GM18867 (cell line): ENCODE measurements around the gene TRMT2B.
"Not testable (repeated sequence)": the region's sequence is repeated elsewhere in the genome, so short reads cannot be mapped to it uniquely, and the experiment has no call there.

Experiments
- ATAC-seq: cut with Tn5 transposase; IDR thresholded peaks from one replicate; pipeline ENCODE4 v1.9.1; 2021; ENCODE audit warnings: mild to moderate bottlenecking, moderate library complexity; ENCODE audit not compliant: unreplicated experiment

TRMT2B gene

DNA sequence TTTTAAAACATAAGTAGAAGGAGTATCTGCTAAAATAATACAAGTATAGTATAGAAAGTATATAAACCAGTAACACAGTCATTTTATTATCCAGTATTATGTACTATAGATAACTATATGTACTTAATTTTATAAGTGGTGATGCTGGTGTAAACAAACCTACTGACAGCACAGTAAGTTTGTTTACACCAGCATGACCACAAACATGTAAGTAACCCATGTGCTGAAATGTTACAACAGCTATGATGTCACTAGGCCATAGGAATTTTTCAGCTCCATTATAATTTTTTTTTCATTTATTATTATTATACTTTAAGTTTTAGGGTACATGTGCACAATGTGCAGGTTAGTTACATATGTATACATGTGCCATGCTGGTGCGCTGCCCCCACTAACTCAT lies 39.9 kb downstream of the TRMT2B start:
- ATAC-seq = not testable (repeated sequence)

DNA sequence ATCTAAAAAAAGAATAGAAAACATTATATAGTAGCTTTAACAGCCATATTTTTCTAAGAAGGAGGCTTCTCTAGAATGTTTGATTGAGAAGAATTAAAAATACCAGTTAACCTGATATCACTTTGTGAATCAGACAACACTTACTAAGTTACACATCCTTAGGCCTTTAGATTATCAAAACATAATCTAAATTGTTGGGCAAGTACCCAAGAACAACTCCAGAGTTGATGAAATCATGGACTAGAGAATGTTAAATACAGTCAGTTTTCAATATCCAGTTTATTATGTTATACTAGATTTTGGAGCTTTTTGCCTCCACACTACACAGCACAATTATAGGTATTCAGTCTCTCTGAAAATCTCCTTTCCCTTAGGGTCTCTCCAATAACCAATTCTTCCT lies 42.8 kb downstream of the TRMT2B start:
- ATAC-seq = no peak

DNA sequence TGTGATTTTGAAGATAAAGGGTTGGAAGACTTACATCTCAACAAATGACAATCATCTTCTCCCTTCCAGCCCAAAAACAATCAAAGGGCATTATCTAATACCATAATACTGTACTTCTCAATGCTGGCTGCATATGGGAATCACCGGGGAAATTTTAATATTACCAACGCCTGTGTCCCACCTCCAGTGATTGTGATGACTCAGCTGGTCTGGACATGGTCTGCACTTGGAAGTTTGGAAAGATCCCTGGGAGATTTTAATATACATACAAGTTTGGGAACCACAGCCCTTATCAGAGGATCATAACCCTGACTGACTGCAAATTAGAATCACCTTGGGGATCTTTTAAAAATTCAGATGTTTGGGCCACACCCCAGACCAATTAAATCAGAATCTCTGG lies 52.5 kb downstream of the TRMT2B start:
- ATAC-seq = no peak

DNA sequence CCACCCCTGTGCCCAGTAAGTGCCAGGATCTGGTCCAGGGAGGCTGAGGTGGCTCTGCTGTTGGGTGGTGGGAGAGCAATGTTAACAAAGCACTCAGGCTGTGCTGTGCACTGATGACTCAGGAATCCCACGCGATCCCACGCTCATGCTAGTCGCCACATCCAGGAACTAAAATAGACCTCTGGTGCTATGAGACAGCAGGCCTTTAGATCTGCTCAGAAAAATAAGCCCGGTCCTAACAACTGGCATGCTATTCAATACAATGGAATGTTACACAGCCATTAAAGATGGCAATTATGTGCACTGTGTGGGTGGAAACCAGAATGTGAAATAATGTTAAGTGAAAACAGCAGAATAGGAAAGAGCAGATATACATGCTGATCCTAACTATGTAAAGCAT lies 56.4 kb downstream of the TRMT2B start:
- ATAC-seq = no peak

DNA sequence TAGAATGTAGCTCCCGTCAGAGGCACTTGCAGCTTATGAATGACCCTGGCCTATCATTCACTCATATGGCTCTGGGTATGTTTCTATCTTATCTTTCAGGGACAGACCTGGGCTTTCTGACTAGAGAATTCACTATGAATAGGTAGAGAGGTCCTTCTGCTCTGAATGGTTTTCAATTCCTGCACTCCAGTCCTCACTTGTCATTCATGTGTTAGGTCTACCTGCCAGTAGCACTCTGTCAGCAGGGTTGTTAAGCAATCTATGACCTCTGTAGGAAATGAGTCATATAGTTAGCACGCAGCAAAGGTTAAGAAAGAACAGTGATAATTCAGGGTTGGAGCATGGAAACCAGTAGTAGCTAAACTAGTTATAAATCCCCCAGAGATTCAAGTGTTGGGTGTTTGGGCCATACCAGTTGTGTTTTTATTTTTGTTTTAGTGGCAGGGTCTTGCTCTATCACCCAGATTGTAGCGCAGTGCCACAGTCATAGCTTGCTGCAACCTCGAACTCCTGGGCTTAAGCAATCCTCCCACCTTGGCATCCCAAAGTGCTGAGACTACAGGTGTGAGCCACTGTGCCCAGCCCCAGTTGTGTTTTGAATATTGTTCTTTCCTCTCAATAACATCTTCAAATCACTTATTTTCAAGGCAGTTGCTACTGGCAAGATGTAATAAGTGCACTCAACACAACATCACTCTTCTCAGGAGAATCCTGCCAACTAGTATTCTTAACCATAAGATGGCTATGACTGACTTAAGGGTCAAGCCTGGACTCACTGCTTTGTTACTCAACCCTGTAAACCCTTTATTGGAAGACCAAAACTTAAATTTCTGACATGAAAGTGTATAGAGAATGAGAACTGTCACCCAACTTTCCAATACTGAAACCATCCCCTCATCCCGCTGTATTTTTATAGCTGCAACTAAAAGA lies 57.3 kb downstream of the TRMT2B start:
- ATAC-seq = peak; percentile 94

DNA sequence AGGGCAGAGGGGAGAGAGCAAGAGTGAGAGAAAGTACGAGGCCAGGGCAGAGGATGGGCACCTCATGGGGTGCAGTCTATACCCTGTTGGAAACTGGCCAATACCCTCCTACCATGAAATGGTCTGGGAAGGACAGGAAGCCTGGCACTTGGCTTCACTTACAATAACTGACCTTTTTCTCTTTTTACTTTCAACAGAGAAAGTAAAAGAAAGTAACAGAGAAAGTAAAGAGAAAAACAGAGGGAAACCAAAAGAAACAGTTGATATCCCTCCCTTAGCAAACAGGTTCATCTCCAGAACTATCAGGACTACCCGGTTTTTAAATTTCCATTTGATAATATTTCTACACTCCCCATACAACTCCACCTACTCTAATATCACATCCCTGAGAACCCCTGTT lies 61.8 kb downstream of the TRMT2B start:
- ATAC-seq = no peak

DNA sequence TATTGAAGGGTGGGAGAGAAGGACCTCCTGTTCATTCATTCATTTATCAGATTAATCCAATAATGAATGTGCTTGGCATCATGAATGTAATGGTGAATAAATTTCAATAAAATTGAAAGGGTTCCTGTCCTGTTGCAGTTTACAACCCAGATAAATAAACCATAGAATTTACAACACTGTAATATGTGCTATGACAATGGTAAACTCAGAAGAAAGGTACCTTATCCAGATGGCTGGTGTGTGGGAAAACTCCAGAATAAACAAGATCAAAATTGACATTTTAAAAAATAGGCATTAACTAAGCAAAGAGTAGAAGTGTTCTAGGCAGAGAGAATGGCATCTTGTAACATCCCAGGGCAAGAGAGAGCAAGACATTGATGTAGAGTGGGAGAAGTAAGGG lies 67.1 kb downstream of the TRMT2B start:
- no peak for ATAC-seq

DNA sequence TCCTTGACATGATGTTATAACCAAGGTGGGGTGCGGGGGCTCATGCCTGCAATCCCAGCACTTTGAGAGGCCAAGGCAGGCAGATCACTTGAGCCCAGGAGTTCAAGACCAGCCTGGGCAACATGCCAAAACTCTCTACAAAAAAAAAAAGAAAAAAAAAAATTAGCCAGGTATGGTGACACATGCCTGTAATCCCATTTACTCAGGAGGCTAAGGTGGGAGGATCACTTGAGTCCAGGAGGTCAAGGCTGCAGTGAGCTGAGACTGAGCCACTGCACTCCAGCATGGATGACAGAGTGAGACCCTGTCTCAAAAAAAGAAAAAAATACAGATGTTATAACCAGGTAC lies 70.4 kb downstream of the TRMT2B start:
- ATAC-seq = not testable (repeated sequence)

DNA sequence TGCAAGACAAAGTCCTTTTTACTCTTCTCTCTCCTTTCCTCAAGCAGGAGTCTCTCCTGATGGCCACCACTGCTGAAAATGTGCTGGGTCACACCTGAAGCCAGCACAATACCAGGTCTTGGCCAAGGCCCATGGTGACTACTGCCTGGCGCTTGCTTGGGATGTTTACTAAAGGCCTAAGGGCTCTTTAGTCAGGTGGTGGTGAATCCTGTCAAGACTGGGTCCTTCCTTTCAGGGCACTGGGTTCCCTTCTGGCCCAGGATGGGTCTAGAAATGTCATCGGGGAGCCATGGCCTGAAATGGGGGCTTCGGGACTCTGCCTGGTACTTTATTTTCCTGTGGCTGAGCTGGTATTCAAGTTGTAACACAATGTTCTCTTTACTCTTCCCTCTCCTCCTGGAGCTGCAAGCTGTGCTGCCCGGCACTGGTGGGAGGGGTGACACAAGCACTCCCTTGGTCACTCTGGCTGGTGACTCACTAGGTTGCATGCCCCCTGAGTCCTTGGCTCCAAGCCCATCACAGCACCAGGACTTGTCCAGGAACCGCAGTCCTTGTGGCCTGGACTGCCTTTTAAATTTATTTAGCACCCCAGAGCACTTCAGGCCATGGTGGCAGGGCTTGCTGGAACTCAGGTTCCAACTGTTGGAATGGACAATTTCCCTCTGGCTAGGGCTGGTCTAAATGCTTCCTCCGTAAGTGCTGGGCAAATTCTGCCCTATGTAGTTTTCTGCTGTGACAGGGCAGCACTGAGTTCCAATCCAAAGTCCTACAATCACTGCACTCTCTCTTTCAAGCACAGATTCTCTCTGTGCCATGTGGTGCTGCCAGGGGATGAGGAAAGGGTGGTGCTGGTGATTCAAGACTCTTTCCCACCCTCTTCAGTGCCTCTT lies 71.1 kb downstream of the TRMT2B start:
- ATAC-seq = no peak

DNA sequence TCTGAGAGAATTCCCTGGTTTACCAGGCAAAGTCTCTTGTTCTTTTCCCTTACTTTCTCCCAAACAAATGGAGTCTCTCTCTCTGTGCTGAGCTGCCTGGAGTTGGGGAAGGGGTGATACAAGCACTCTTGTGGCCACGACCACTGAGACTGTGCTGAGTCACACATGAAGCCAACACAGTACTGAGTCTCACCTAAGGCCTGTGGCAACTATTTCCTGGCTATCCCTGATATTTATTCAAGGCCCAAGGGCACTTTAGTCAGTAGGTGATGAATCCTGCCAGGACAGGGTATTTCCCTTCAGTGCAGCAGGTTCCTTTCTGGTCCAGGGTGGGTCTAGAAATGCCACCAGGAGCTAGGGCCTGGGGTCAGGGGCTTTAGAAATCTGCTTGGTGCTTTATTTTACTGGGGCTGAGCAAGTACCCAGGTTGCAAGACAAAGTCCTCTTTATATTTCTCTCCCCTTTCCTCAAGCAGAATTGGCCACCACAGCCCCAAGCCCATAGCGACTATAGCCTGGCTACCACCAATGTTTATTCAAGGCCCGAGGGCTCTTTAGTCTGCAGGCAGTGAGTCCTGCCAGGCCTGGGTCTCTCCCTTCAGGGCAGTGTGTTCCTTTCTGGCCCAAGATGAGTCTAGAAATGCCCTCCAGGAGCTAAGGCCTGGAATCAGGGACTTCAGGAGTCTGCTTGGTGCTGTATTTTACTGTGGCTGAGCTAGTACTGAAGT lies 71.9 kb downstream of the TRMT2B start:
- no peak for ATAC-seq

DNA sequence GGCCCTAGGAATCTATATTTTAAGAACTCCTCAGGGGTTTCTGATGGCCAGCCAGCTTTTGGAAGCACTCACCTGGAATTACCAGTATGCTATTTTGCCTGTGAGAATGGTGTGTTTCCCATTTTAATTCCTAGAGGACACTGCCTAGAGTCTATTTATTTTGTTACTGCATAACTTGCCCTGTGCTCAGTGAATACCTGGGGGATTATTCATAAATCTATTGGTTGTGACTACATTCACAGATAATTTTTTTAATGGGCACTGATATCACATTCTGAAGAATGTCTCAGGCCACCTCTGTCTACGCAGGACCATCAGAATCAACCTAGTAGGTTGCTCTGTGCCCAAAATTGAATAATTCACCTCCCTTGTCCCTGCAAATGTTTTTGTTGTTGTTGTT lies 75.7 kb downstream of the TRMT2B start:
- ATAC-seq = no peak

DNA sequence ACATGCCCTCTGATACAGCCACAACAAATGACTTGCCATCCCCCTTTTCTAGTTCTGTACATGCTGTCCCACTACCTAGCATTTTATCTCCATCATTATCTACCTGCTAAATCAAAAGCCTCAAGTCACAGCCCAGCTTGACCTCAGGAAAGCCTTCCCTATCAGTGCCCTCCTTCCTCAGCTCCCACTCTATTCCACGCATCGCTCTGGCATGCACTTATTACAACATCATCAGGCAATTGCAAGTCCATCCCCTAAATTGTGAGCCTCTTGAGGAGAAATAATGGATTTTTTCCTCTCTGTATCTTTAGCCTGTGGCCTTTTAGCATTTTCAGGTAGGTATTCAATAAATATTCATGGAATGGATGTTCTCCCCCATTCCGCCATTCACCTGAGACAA lies 76.7 kb downstream of the TRMT2B start:
- ATAC-seq = no peak

DNA sequence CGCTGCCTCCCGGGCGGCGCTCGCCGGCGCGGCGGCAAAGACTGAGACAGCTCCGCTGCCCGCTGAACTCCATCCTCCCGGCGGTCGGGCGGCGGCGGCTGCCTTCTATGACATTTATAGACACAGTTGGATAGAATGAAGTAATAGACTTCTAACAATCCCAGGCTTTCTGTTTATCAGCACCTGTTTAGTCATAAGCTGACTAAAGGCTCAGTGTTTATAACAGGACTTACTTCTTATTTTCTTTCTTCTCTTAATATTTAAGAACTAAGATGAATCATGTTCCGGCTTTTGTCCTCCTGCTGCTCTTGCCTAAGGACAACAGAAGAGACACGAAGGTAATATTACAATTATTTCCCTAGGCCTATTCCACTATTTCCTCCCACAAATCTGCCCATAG lies 78.5 kb downstream of the TRMT2B start:
- no peak for ATAC-seq

DNA sequence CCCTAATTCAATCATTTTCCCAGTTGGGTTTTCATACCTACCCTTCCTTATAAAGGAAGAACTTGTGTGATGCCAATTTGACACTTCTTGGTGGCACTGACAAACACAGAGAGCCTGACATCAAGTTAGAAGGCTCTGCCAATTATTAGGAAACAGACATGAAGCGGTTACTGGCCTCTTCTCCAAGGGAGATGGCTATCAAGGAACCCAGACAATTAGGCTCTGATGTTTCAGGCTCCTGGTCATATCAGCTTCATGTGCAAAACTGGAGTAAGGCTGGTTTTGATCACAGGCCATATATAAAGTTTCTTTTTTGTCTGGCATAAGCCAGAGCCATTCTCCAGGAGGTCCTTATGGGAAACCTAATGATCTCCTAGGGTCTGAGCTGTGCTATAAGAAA lies 82.0 kb downstream of the TRMT2B start:
- no peak for ATAC-seq

DNA sequence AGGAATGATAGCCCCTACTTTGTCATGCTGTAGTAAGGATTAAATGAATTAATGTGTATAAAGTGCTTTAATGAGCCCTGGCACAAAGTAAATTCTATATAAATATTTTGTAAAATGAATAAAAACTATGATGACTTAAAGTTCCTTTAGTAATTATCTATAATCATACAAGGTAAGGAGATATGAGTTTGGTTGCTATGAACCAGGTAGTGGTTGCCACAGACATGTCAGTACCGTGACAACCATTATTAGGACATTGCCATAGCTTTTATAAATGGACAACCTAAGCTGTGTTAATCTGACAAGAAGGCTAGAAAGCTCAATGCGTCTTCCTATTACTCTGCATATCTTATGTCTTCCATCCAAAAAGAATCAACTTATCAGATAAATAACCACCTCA lies 82.5 kb downstream of the TRMT2B start, which contains the start of gene ARL13A:
ARL13A (plus strand) TSS at position 301 of the 400 bp plus-strand sequence. CDS start 3,982 bp downstream, outside the sequence.
- no peak for ATAC-seq

DNA sequence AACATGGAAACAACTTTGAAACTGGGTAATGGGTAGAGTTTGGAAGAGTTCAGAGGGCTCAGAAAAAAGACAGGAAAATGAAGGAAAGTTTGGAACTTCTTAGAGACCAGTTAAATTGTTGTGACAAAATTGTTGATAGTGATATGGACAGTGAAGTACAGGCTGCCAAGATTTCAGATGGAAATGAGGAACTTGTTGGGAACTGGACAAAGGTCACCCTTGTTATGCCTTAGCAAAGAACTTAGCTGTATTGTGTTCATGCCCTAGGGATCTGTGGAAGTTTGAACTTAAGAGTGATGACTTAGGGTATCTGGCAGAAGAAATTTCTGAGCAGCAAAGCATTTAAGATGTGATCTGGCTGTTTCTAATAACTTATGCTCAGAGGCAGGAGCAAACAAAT lies 87.5 kb downstream of the TRMT2B start:
- ATAC-seq = no peak

DNA sequence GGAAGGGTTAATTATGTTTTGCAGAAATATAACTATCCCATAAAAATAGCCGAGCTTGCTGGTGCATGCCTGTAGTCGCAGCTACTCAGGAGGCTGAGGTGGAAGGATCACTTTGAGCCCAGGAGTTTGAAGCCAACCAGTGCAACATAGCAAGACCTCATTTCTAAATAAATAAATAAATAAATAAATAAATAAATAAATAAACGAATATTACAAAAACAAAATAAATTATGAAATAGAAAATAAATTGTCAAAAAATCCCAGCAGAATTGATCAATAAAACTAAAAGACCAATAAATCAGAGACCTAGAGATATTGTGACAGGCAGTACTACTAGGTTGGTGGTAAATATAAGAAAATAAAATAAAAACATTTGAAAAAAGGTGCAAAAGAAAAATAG lies 89.1 kb downstream of the TRMT2B start:
- ATAC-seq = no peak
